ENCODE results near the gene DUOXA1. TPM values are rescaled to one million over a fixed set of nuclear protein-coding genes. Genes with fewer than 3 reads are reported as not detected.

Gene DUOXA1, protein sequence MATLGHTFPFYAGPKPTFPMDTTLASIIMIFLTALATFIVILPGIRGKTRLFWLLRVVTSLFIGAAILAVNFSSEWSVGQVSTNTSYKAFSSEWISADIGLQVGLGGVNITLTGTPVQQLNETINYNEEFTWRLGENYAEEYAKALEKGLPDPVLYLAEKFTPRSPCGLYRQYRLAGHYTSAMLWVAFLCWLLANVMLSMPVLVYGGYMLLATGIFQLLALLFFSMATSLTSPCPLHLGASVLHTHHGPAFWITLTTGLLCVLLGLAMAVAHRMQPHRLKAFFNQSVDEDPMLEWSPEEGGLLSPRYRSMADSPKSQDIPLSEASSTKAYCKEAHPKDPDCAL
- polyA plus RNA-seq: 0.15 TPM
- long read RNA-seq, donor 1: 0 reads
- long read RNA-seq, donor 2: 0 reads
- long read RNA-seq, donor 3: 0 reads
- long read RNA-seq, donor 4: 0 reads
- long read RNA-seq, donor 5: 0 reads
- long read RNA-seq, donor 6: 0 reads
- long read RNA-seq, donor 7: 0 reads
- long read RNA-seq, donor 8: 0 reads
- long read RNA-seq, donor 9: 0 reads
- long read RNA-seq, donor 10: 0 reads
- long read RNA-seq, donor 11: 0 reads

- no CpG with 5 or more reads among the region's 46 CpGs for WGBS (ENCODE audit: insufficient coverage, low lambda C conversion rate)
- peaks cover 5% of the 10 kb centered on the region for H3K9me3 ChIP-seq (ENCODE audit: control insufficient read depth, low read depth, low read length)
- no peak within 1 kb of the TSS for H3K27ac ChIP-seq (ENCODE audit: low read length)
- peak in 1 of 2 donors; percentile 44 for DNase-seq
- H3K4me1 ChIP-seq (ENCODE audit: control insufficient read depth, insufficient read depth, low read length): peaks cover 2% of the 10 kb centered on the region
- H3K27me3 ChIP-seq (ENCODE audit: control insufficient read depth, insufficient read depth, low read length): peaks cover 76% of the 10 kb centered on the region
- no peak within 1 kb of the TSS for H3K4me3 ChIP-seq (ENCODE audit: low read length)
- H3K36me3 ChIP-seq (ENCODE audit: control insufficient read depth, insufficient read depth, low read length): no peaks in the 10 kb centered on the region
Observed at GRCh38 chr15:45129651-45130129, at the start of gene DUOXA1, which contains the start of gene DUOX1. DUOXA1 (minus strand) TSS chr15:45129879; CDS start chr15:45123014, 6,865 bp downstream. DUOX1 (plus strand) TSS chr15:45129994; CDS start chr15:45131967, 1,973 bp downstream.

DNA sequence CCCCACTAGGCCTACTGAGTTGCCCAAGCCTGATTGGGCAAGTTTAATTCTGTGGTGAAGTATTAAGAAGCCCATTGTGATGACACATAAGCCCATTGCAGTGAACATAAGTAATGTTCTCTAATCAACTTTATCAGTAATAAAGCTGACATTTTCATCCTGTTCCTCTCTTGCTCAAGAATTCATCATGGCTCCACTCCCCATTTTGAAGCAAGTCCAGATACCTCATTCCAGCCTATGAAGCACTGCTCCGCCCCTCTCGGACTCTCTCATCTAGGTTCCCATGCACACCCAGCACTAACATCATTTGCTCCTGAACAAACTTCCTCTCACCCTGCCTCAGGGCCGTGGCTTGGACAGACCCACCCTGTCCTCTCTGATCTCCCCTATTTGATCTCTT is 47.6 kb upstream of the DUOXA1 start:
- Histone ChIP-seq H3K4me1 (ENCODE audit: control insufficient read depth, insufficient read depth, low read length) (peaks cover 16% of the 10 kb centered on the region), H3K36me3 (ENCODE audit: control insufficient read depth, insufficient read depth, low read length) (peaks cover 14% of the 10 kb centered on the region), H3K27me3 (ENCODE audit: control insufficient read depth, insufficient read depth, low read length) (no peaks in the 10 kb centered on the region), H3K27ac (ENCODE audit: low read length) (no peak overlapping the region), H3K9me3 (ENCODE audit: control insufficient read depth, low read depth, low read length) (no peaks in the 10 kb centered on the region), H3K4me3 (ENCODE audit: low read length) (no peak overlapping the region)
- WGBS (ENCODE audit: insufficient coverage, low lambda C conversion rate): 100% methylated on average over 2 of the region's 3 CpGs
- DNase-seq: no peak

DNA sequence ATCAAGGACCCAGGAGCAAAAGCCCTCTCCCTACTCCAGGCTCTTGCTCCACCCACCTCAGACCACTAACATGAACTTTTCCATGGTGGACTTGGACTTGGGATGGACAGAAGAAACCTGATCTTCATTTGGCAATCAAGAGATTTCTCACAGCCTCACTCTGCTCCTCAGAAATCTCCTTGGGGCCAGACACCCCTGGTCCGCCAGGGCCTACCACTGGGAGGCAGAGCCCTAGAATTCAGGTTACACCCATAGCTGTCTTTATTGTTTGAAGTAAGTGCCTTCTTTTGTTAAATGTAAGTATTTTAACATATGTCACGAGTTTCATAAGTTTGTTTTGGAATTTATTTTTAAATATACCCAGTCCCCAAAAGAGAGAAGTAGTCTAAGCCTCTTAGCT is 44.9 kb upstream of the DUOXA1 start:
- H3K9me3 ChIP-seq (ENCODE audit: control insufficient read depth, low read depth, low read length): no peaks in the 10 kb centered on the region
- no peaks in the 10 kb centered on the region for H3K27me3 ChIP-seq (ENCODE audit: control insufficient read depth, insufficient read depth, low read length)
- H3K4me3 ChIP-seq (ENCODE audit: low read length): no peak overlapping the region
- H3K4me1 ChIP-seq (ENCODE audit: control insufficient read depth, insufficient read depth, low read length): peaks cover 14% of the 10 kb centered on the region
- H3K27ac ChIP-seq (ENCODE audit: low read length): no peak overlapping the region
- WGBS (ENCODE audit: insufficient coverage, low lambda C conversion rate): 100% methylated on average over 1 of the region's 2 CpGs
- H3K36me3 ChIP-seq (ENCODE audit: control insufficient read depth, insufficient read depth, low read length): peaks cover 21% of the 10 kb centered on the region
- DNase-seq: no peak

DNA sequence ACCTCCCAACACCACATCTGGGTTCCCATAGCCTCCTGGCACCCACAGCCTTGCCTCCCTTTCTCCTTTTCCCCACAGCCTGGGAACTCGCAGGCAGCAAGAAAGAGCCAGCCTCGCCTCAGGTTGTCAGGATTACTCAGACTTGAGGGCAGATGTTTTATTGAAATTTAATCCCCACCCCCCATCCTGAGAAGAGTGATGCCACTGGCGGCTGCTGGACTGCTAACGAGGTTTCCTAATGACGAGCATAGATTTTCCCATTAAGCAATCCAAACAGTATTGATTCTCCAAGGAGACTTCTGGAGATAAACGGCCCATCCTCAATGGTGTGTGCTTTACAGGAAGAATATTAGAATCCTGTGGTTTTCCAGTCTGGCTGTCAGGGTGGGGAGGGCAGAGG is 44.4 kb upstream of the DUOXA1 start:
- H3K4me3 ChIP-seq (ENCODE audit: low read length): no peak overlapping the region
- peaks cover 9% of the 10 kb centered on the region for H3K4me1 ChIP-seq (ENCODE audit: control insufficient read depth, insufficient read depth, low read length)
- no peaks in the 10 kb centered on the region for H3K9me3 ChIP-seq (ENCODE audit: control insufficient read depth, low read depth, low read length)
- DNase-seq: no peak
- H3K36me3 ChIP-seq (ENCODE audit: control insufficient read depth, insufficient read depth, low read length): peaks cover 21% of the 10 kb centered on the region
- no peak overlapping the region for H3K27ac ChIP-seq (ENCODE audit: low read length)
- no peaks in the 10 kb centered on the region for H3K27me3 ChIP-seq (ENCODE audit: control insufficient read depth, insufficient read depth, low read length)
- WGBS (ENCODE audit: insufficient coverage, low lambda C conversion rate): no CpG with 5 or more reads among the region's 6 CpGs

DNA sequence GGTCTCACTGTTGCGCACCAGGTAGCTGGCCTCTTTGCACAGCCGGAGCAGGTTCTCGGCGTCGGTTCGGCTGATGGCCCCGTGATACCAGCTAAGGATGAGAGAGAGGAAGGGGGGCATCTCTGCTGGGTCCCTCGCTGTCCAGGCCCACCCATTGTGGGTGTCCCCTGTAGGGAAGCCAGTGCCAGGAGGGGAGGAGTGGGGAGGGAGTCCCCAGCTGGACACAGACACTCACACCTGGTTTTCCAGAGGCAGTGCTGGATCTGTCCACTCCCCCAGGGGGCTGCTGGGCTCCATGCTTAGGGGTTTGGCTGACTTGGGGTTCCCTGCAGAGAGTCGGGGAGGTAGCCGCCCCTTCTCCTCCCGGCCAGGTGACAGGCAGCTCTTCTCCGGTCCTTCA is 42.2 kb upstream of the DUOXA1 start:
- Histone ChIP-seq H3K4me1 (ENCODE audit: control insufficient read depth, insufficient read depth, low read length) (peaks cover 8% of the 10 kb centered on the region), H3K9me3 (ENCODE audit: control insufficient read depth, low read depth, low read length) (no peaks in the 10 kb centered on the region), H3K27me3 (ENCODE audit: control insufficient read depth, insufficient read depth, low read length) (no peaks in the 10 kb centered on the region), H3K27ac (ENCODE audit: low read length) (no peak overlapping the region), H3K36me3 (ENCODE audit: control insufficient read depth, insufficient read depth, low read length) (peaks cover 21% of the 10 kb centered on the region), H3K4me3 (ENCODE audit: low read length) (no peak overlapping the region)
- no peak for DNase-seq
- WGBS (ENCODE audit: insufficient coverage, low lambda C conversion rate): no CpG with 5 or more reads among the region's 12 CpGs

- no CpG with 5 or more reads among the region's 4 CpGs for WGBS (ENCODE audit: insufficient coverage, low lambda C conversion rate)
- DNase-seq: no peak
Observed at GRCh38 chr15:45169608-45170480, 40.2 kb upstream of the DUOXA1 start.

DNA sequence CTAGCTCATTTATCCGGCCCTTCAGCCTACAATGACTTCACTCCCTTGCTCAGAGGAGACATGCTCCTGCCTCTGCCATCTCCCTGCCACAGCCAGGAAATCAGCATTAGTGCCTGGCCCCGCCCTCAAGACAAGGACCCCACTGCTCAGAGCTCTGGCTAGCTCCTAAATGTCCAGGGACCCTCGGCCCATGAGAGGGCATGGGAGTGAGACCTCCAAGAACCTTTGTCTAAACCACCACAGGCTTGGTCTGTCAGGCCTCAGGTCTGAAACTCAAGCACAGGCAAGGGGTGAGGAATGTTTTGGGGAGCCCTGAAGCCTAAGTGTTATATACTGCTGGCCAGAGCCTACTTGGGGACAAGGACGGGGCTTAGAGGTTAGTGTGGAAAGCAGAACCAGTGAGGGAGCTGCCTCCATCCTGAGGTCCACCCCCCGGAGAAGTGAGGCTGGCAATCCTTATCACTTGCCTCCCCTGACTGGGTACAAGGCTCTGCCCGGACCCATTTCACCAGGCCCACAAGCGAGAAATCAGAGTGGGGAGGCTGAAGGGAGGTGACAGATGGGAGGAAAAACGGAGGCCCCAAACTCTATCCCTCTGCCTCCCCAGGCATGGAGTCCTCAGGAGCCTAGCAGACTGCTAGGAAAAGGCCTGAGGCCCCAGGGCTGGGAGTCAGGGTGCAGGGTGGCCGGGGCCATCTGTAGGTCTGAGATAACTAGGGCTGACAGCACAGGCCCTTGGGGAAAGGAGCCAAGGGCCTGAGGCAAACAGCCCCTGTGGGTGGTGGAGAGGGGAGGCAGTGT is 39.3 kb upstream of the DUOXA1 start:
- Histone ChIP-seq H3K4me3 (ENCODE audit: low read length) (no peak overlapping the region), H3K27ac (ENCODE audit: low read length) (no peak overlapping the region), H3K36me3 (ENCODE audit: control insufficient read depth, insufficient read depth, low read length) (peaks cover 12% of the 10 kb centered on the region), H3K27me3 (ENCODE audit: control insufficient read depth, insufficient read depth, low read length) (no peaks in the 10 kb centered on the region), H3K9me3 (ENCODE audit: control insufficient read depth, low read depth, low read length) (no peaks in the 10 kb centered on the region), H3K4me1 (ENCODE audit: control insufficient read depth, insufficient read depth, low read length) (no peaks in the 10 kb centered on the region)
- no peak for DNase-seq
- WGBS (ENCODE audit: insufficient coverage, low lambda C conversion rate): no CpG with 5 or more reads among the region's 9 CpGs

More at GRCh38 chr15:45169608-45170480, 40.2 kb upstream of the DUOXA1 start:
- Histone ChIP-seq H3K27ac (ENCODE audit: low read length) (no peak overlapping the region), H3K9me3 (ENCODE audit: control insufficient read depth, low read depth, low read length) (no peaks in the 10 kb centered on the region), H3K27me3 (ENCODE audit: control insufficient read depth, insufficient read depth, low read length) (no peaks in the 10 kb centered on the region), H3K4me3 (ENCODE audit: low read length) (no peak overlapping the region), H3K4me1 (ENCODE audit: control insufficient read depth, insufficient read depth, low read length) (peaks cover under 1% of the 10 kb centered on the region), H3K36me3 (ENCODE audit: control insufficient read depth, insufficient read depth, low read length) (peaks cover 12% of the 10 kb centered on the region)

- Histone ChIP-seq H3K4me1 (ENCODE audit: control insufficient read depth, insufficient read depth, low read length) (peaks cover 2% of the 10 kb centered on the region), H3K27me3 (ENCODE audit: control insufficient read depth, insufficient read depth, low read length) (no peaks in the 10 kb centered on the region), H3K36me3 (ENCODE audit: control insufficient read depth, insufficient read depth, low read length) (peaks cover 7% of the 10 kb centered on the region), H3K9me3 (ENCODE audit: control insufficient read depth, low read depth, low read length) (no peaks in the 10 kb centered on the region), H3K4me3 (ENCODE audit: low read length) (no peak overlapping the region), H3K27ac (ENCODE audit: low read length) (no peak overlapping the region)
- no peak for DNase-seq
- WGBS (ENCODE audit: insufficient coverage, low lambda C conversion rate): no CpG with 5 or more reads among the region's 4 CpGs
Observed at GRCh38 chr15:45168286-45168685, 38.6 kb upstream of the DUOXA1 start.

GRCh38 chr15:45167631-45168205 is 38.0 kb upstream of the DUOXA1 start:
- H3K27me3 ChIP-seq (ENCODE audit: control insufficient read depth, insufficient read depth, low read length): no peaks in the 10 kb centered on the region
- peak overlapping the region; percentile 79 for H3K27ac ChIP-seq (ENCODE audit: low read length)
- H3K4me3 ChIP-seq (ENCODE audit: low read length): peak overlapping the region; percentile 69
- WGBS (ENCODE audit: insufficient coverage, low lambda C conversion rate): no CpG with 5 or more reads among the region's 9 CpGs
- DNase-seq: no peak
- H3K36me3 ChIP-seq (ENCODE audit: control insufficient read depth, insufficient read depth, low read length): peaks cover 7% of the 10 kb centered on the region
- peaks cover 6% of the 10 kb centered on the region for H3K4me1 ChIP-seq (ENCODE audit: control insufficient read depth, insufficient read depth, low read length)
- no peaks in the 10 kb centered on the region for H3K9me3 ChIP-seq (ENCODE audit: control insufficient read depth, low read depth, low read length)
